Measurements from ENCODE around the gene SCD5.

DNA sequence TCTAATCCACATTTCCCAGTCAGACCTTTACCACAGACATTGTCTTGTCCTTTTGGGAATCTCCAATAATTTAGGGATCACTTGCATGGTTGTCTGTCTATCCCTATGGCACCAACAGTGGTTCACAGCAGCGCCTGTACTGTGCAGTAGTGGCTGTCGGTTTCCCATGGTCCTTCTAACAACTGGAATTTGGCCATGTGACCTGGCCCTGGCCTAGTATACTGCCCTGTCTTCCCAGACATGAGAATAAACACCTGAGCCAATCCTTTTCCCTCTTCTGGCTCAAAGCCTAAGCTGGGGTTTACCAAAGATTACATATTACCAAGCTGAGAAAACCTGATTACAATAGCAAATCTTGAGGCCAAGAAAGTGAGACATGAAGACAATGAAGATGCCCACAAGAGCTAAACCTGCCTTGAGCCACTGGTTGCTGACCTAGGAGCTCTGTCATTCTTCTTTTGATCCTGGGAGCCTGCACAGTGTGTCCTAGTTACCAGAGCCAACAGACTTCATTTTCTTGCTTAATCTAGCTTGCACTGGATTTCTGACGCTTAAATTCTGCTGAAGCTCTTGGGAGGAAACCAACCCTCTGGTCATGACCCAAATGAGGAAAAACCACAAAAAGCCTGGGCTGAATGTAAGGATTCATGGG lies 92.1 kb downstream of the SCD5 start:
- no peak for TF ChIP-seq FOXJ2 (tag; IDR thresholded peaks at IDR 0.05)
- no peak for TF ChIP-seq MTF1 (CRISPR knock-in tag; IDR thresholded peaks at IDR 0.05; ENCODE audit: borderline replicate concordance)
- TF ChIP-seq, protein P1, sequence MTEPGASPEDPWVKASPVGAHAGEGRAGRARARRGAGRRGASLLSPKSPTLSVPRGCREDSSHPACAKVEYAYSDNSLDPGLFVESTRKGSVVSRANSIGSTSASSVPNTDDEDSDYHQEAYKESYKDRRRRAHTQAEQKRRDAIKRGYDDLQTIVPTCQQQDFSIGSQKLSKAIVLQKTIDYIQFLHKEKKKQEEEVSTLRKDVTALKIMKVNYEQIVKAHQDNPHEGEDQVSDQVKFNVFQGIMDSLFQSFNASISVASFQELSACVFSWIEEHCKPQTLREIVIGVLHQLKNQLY (CRISPR knock-in tag; conservative IDR thresholded peaks at IDR 0.05), result no peak
- TF ChIP-seq, protein P2, sequence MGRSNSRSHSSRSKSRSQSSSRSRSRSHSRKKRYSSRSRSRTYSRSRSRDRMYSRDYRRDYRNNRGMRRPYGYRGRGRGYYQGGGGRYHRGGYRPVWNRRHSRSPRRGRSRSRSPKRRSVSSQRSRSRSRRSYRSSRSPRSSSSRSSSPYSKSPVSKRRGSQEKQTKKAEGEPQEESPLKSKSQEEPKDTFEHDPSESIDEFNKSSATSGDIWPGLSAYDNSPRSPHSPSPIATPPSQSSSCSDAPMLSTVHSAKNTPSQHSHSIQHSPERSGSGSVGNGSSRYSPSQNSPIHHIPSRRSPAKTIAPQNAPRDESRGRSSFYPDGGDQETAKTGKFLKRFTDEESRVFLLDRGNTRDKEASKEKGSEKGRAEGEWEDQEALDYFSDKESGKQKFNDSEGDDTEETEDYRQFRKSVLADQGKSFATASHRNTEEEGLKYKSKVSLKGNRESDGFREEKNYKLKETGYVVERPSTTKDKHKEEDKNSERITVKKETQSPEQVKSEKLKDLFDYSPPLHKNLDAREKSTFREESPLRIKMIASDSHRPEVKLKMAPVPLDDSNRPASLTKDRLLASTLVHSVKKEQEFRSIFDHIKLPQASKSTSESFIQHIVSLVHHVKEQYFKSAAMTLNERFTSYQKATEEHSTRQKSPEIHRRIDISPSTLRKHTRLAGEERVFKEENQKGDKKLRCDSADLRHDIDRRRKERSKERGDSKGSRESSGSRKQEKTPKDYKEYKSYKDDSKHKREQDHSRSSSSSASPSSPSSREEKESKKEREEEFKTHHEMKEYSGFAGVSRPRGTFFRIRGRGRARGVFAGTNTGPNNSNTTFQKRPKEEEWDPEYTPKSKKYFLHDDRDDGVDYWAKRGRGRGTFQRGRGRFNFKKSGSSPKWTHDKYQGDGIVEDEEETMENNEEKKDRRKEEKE (IDR thresholded peaks at IDR 0.05; ENCODE audit: borderline replicate concordance in 1 of 2, control insufficient read depth in 1 of 2, low read depth in 2 of 2, low read length in 1 of 2), result no peak
